A549 (cell line): Measurements from ENCODE around the gene ODAD4.

ENCODE experiments used
- BHLHE40 ChIP-seq: IDR thresholded peaks from 2 replicates; pipeline ENCODE4 v1.6.1; 2012; ENCODE audit warnings: low read depth, low read length, inconsistent platforms
- CBX2 ChIP-seq: fragments of 200-600 bp; sonication (generic); IDR thresholded peaks from 2 replicates; pipeline ENCODE4 v1.6.1; 2016; ENCODE audit warnings: low read depth, mild to moderate bottlenecking, borderline replicate concordance
- CTCF ChIP-seq: fragments of >200 bp; sonication (Bioruptor Twin); formaldehyde crosslinking; IDR thresholded peaks from 3 replicates; pipeline ENCODE4 v1.5.1; 2016
- EP300 ChIP-seq, 2 experiments: fragments of >200 bp; sonication (Bioruptor Twin); formaldehyde crosslinking; IDR thresholded peaks; 2 replicates in 1 of 2; 3 replicates in 1 of 2; pipeline ENCODE4 v1.6.1; 2016 to 2017
- HDAC2 ChIP-seq: fragments of 200-600 bp; sonication (generic); IDR thresholded peaks from 2 replicates; pipeline ENCODE4 v1.6.1; 2016
- JUN ChIP-seq, 2 experiments: fragments of >200 bp; sonication (Bioruptor Twin); formaldehyde crosslinking; IDR thresholded peaks; 2 replicates in 1 of 2; 3 replicates in 1 of 2; pipeline ENCODE4 v1.6.1; 2016 to 2017
- MYC ChIP-seq: IDR thresholded peaks from 2 replicates; pipeline ENCODE4 v1.6.1; 2012; ENCODE audit warnings: mild to moderate bottlenecking, inconsistent platforms, low read length, improper control_type of control experiment, borderline replicate concordance
- POLR2A ChIP-seq: IDR thresholded peaks from 2 replicates; pipeline ENCODE4 v1.6.1; 2012; ENCODE audit warnings: mild to moderate bottlenecking, low read length
- RAD21 ChIP-seq, 2 experiments: fragments of >200 bp in 1 of 2; sonication (Bioruptor Twin) in 1 of 2; formaldehyde crosslinking in 1 of 2; IDR thresholded peaks in 1 of 2; conservative IDR thresholded peaks in 1 of 2; 2 replicates in 1 of 2; 3 replicates in 1 of 2; pipeline ENCODE4 v1.6.1; 2012 to 2018; ENCODE audit warnings: inconsistent platforms in 1 of 2
- REST ChIP-seq: fragments of 200-600 bp; sonication (generic); IDR thresholded peaks from 2 replicates; pipeline ENCODE4 v1.6.1; 2016; ENCODE audit warnings: antibody characterized with exemption, mild to moderate bottlenecking, moderate library complexity
- RFX5 ChIP-seq: fragments of 450-650 bp; IDR thresholded peaks from 2 replicates; pipeline ENCODE4 v1.7.1; 2014; ENCODE audit warnings: antibody characterized with exemption, mild to moderate bottlenecking, moderate library complexity
- TF ChIP-seq, protein P1 (sequence below): fragments of 150-350 bp; IDR thresholded peaks from 2 replicates; pipeline ENCODE4 v1.6.1; 2014; ENCODE audit warnings: low read depth, mild to moderate bottlenecking, low read length
- TF ChIP-seq, protein P2 (sequence below): IDR thresholded peaks from 2 replicates; pipeline ENCODE4 v1.6.1; 2012
- TF ChIP-seq, protein P3 (sequence below): IDR thresholded peaks from 2 replicates; pipeline ENCODE4 v1.6.1; 2012

GRCh38 chr17:41917679-41918313, 12.6 kb upstream of the ODAD4 start:
- TF ChIP-seq CTCF = no peak
- no peak for TF ChIP-seq EP300 (IDR thresholded peaks at IDR 0.05)
- TF ChIP-seq POLR2A = no peak
- TF ChIP-seq, protein P1, sequence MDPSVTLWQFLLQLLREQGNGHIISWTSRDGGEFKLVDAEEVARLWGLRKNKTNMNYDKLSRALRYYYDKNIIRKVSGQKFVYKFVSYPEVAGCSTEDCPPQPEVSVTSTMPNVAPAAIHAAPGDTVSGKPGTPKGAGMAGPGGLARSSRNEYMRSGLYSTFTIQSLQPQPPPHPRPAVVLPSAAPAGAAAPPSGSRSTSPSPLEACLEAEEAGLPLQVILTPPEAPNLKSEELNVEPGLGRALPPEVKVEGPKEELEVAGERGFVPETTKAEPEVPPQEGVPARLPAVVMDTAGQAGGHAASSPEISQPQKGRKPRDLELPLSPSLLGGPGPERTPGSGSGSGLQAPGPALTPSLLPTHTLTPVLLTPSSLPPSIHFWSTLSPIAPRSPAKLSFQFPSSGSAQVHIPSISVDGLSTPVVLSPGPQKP = no peak
- TF ChIP-seq RAD21 (conservative IDR thresholded peaks at IDR 0.05 in 1 of 2, IDR thresholded peaks at IDR 0.05 in 1 of 2) = no peak
- no peak for TF ChIP-seq RFX5
- TF ChIP-seq, protein P2, sequence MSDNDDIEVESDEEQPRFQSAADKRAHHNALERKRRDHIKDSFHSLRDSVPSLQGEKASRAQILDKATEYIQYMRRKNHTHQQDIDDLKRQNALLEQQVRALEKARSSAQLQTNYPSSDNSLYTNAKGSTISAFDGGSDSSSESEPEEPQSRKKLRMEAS = no peak
- TF ChIP-seq REST = no peak
- TF ChIP-seq, protein P3, sequence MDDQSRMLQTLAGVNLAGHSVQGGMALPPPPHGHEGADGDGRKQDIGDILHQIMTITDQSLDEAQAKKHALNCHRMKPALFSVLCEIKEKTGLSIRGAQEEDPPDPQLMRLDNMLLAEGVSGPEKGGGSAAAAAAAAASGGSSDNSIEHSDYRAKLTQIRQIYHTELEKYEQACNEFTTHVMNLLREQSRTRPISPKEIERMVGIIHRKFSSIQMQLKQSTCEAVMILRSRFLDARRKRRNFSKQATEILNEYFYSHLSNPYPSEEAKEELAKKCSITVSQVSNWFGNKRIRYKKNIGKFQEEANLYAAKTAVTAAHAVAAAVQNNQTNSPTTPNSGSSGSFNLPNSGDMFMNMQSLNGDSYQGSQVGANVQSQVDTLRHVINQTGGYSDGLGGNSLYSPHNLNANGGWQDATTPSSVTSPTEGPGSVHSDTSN = no peak
- TF ChIP-seq MYC = no peak
- TF ChIP-seq JUN (IDR thresholded peaks at IDR 0.05) = no peak
- TF ChIP-seq HDAC2 = no peak
- no peak for TF ChIP-seq CBX2
- TF ChIP-seq BHLHE40 = no peak
